Measurements from ENCODE around the gene DHCR7.

DNA sequence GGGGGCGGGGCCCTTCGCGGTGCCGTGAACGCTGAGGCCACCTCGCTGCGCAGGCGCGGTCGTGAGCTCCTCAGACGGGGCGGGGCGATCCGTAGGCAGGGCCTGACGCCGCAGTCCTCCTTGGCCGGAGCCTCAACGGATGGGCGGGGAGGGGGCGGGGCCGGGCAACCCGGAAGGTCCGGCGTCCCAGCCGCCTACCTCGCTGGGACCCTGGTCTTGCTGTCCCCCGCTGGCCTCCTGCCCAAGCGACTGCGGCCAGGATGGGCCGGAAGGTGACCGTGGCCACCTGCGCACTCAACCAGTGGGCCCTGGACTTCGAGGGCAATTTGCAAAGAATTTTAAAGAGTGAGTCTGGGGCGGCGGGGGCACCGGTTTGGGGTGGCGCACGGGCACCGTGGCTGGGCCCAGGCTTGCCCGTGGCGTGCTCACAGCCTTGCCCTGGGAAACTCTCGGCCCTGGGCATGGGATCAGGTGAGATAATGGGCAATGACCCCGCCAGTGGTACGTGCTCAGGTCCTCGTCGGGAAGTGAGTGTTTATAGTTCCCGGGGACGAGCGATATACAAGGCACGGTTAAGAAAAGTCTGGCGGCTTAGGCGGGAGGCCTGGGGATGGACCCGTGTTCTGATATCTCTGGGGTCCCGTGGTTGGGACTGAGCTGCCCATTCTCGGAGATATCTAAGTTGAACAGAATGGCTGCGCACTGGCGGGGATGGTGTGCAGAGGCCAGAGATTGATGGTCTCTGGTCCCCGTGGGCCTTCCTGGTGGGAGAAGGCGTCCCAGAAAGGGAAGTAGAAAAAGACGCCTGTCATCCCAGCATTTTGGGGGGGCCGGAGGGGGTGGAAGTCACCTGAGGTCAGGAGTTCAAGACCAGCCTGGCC lies 5.1 kb upstream of the DHCR7 start, which contains the start of gene NADSYN1:
- TF ChIP-seq, protein P1, sequence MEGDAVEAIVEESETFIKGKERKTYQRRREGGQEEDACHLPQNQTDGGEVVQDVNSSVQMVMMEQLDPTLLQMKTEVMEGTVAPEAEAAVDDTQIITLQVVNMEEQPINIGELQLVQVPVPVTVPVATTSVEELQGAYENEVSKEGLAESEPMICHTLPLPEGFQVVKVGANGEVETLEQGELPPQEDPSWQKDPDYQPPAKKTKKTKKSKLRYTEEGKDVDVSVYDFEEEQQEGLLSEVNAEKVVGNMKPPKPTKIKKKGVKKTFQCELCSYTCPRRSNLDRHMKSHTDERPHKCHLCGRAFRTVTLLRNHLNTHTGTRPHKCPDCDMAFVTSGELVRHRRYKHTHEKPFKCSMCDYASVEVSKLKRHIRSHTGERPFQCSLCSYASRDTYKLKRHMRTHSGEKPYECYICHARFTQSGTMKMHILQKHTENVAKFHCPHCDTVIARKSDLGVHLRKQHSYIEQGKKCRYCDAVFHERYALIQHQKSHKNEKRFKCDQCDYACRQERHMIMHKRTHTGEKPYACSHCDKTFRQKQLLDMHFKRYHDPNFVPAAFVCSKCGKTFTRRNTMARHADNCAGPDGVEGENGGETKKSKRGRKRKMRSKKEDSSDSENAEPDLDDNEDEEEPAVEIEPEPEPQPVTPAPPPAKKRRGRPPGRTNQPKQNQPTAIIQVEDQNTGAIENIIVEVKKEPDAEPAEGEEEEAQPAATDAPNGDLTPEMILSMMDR (IDR thresholded peaks at IDR 0.05): no peak
- TF ChIP-seq EZH2 (IDR thresholded peaks at IDR 0.05; ENCODE audit: borderline replicate concordance, insufficient read depth, low read depth, low read length, poor library complexity, severe bottlenecking): no peak
